HG03045 (cell line): ENCODE data around the gene CDC42SE2.
A peak's percentile ranks its signal among the peaks of the same experiment; 100 is the strongest.
"Not testable (repeated sequence)": the region's sequence is repeated elsewhere in the genome, so short reads cannot be mapped to it uniquely, and the experiment has no call there.

ENCODE experiments used
- ATAC-seq: cut with Tn5 transposase; IDR thresholded peaks from one replicate; pipeline ENCODE4 v1.9.1; 2021; ENCODE audit warnings: mild to moderate bottlenecking, moderate library complexity; ENCODE audit not compliant: unreplicated experiment

The CDC42SE2 gene

GRCh38 chr5:131277447-131277846, 13.6 kb downstream of the CDC42SE2 start:
- ATAC-seq = no peak

GRCh38 chr5:131277875-131278740, 14.3 kb downstream of the CDC42SE2 start:
- ATAC-seq = no peak

- ATAC-seq = not testable (repeated sequence)
Observed at GRCh38 chr5:131278741-131279124, 14.9 kb downstream of the CDC42SE2 start.

- ATAC-seq = no peak
Observed at GRCh38 chr5:131279204-131279603, 15.4 kb downstream of the CDC42SE2 start.

- ATAC-seq = no peak
Observed at GRCh38 chr5:131280417-131280816, 16.6 kb downstream of the CDC42SE2 start.

GRCh38 chr5:131281133-131281867, 17.4 kb downstream of the CDC42SE2 start:
- ATAC-seq = peak; percentile 32

- ATAC-seq = no peak
Observed at GRCh38 chr5:131281868-131282234, 18.0 kb downstream of the CDC42SE2 start.

- no peak for ATAC-seq
Observed at GRCh38 chr5:131282235-131282634, 18.4 kb downstream of the CDC42SE2 start.

GRCh38 chr5:131285703-131286399, 22.0 kb downstream of the CDC42SE2 start:
- no peak for ATAC-seq

GRCh38 chr5:131286400-131286715, 22.5 kb downstream of the CDC42SE2 start:
- ATAC-seq = no peak

- no peak for ATAC-seq
Observed at GRCh38 chr5:131288328-131288727, 24.5 kb downstream of the CDC42SE2 start.

GRCh38 chr5:131289738-131290137, 25.9 kb downstream of the CDC42SE2 start:
- ATAC-seq = no peak

GRCh38 chr5:131296213-131296672, 32.4 kb downstream of the CDC42SE2 start:
- ATAC-seq = no peak

GRCh38 chr5:131297886-131298285, 34.0 kb downstream of the CDC42SE2 start:
- ATAC-seq = no peak

GRCh38 chr5:131299465-131299864, 35.6 kb downstream of the CDC42SE2 start:
- ATAC-seq = no peak

GRCh38 chr5:131302506-131302905, 38.7 kb downstream of the CDC42SE2 start:
- ATAC-seq = no peak

- no peak for ATAC-seq
Observed at GRCh38 chr5:131303537-131303936, 39.7 kb downstream of the CDC42SE2 start.

- ATAC-seq = no peak
Observed at GRCh38 chr5:131304414-131304813, 40.6 kb downstream of the CDC42SE2 start.

- no peak for ATAC-seq
Observed at GRCh38 chr5:131305138-131305689, 41.4 kb downstream of the CDC42SE2 start.

GRCh38 chr5:131305906-131306305, 42.1 kb downstream of the CDC42SE2 start:
- no peak for ATAC-seq

GRCh38 chr5:131312235-131312772, 48.5 kb downstream of the CDC42SE2 start:
- ATAC-seq = not testable (repeated sequence)
